ENCODE measurements around the gene RIN3. TPM values are rescaled to one million over a fixed set of nuclear protein-coding genes. Genes with fewer than 3 reads are reported as not detected.

RIN3 gene
- total RNA-seq, 1 experiment from 2014 or later = 2.4 TPM

DNA sequence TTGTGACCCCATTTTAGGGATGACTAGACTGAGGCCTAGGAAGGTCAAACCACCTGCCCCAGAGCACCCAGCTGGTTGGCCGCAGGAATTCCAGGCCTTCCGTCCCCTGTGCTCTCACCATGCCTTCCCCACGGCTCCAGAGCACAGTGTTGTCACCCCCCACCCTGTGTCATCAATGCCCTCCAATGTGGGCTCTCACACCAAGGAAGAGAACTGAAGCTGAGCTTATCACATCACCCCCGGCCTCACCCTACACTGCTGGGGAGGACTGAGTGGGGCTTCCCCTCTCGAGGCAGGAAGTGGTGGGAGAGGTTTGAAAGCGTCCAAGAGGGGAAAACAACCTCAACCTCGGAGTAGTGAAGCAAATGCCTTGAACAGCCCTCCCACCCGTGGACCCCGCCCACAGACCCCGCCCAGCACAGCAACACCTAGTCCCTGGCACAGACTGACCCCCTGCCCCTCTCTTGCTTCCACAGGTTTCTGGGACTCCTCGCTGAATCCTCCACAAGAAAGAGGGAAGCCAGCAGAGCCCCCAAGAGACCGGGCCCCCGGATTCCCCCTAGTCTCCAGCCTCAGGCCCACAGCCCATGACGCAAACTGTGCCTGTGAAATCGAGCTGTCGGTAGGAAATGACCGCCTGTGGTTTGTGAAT lies 137.7 kb downstream of the RIN3 start:
- POLR2A ChIA-PET (ENCODE audit: low non-redundant PET) = no interaction called here
- H3K27me3 ChIP-seq (replicated peaks; ENCODE audit: insufficient read depth, low read depth, low read length, poor library complexity) = no peaks in the 10 kb centered on the region
- no peak overlapping the region for H3K4me3 ChIP-seq (ENCODE audit: low read depth, low read length, poor library complexity, severe bottlenecking)
- no peak for DNase-seq (ENCODE audit: low spot score)
- H3K9me3 ChIP-seq (ENCODE audit: low read depth, low read length, poor library complexity, severe bottlenecking) = no peaks in the 10 kb centered on the region
- intact Hi-C loops (cut with micrococcal nuclease; ENCODE audit: unreplicated experiment) = no loop called here
- H3K27ac ChIP-seq (ENCODE audit: low read depth, low read length, poor library complexity, severe bottlenecking) = no peak overlapping the region
- H3K4me1 ChIP-seq (ENCODE audit: insufficient read depth, low read length, poor library complexity, severe bottlenecking) = no peaks in the 10 kb centered on the region
- TF ChIP-seq, protein P1, sequence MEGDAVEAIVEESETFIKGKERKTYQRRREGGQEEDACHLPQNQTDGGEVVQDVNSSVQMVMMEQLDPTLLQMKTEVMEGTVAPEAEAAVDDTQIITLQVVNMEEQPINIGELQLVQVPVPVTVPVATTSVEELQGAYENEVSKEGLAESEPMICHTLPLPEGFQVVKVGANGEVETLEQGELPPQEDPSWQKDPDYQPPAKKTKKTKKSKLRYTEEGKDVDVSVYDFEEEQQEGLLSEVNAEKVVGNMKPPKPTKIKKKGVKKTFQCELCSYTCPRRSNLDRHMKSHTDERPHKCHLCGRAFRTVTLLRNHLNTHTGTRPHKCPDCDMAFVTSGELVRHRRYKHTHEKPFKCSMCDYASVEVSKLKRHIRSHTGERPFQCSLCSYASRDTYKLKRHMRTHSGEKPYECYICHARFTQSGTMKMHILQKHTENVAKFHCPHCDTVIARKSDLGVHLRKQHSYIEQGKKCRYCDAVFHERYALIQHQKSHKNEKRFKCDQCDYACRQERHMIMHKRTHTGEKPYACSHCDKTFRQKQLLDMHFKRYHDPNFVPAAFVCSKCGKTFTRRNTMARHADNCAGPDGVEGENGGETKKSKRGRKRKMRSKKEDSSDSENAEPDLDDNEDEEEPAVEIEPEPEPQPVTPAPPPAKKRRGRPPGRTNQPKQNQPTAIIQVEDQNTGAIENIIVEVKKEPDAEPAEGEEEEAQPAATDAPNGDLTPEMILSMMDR (conservative IDR thresholded peaks at IDR 0.05; ENCODE audit: low read depth, low read length) = no peak
- TF ChIP-seq EZH2 (IDR thresholded peaks at IDR 0.05; ENCODE audit: borderline replicate concordance, low read depth, low read length, poor library complexity, severe bottlenecking) = no peak
- H3K36me3 ChIP-seq (ENCODE audit: insufficient read depth, low read length, poor library complexity, severe bottlenecking) = no peaks in the 10 kb centered on the region
- BruUV-seq (replicated peaks) = no TSS peak
- CTCF ChIA-PET = no interaction called here

DNA sequence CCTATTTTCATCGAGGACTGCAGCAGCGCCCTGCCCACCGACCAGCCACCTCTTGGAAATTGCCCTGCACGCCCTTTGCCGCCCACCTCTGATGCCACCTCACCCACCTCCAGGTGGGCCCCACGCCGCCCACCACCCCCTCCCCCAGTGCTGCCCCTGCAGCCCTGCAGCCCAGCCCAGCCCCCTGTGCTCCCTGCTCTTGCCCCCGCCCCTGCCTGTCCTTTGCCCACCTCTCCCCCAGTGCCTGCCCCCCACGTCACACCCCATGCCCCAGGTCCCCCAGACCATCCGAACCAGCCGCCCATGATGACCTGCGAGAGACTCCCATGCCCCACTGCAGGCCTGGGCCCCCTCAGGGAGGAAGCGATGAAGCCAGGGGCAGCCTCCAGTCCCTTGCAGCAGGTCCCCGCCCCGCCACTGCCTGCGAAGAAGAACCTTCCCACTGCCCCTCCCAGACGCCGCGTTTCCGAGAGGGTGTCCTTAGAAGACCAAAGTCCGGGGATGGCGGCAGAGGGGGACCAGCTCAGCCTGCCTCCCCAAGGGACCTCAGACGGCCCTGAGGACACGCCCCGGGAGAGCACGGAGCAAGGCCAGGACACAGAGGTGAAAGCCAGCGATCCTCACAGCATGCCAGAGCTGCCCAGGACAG lies 138.3 kb downstream of the RIN3 start:
- no TSS peak for BruUV-seq (replicated peaks)
- no peak for DNase-seq (ENCODE audit: low spot score)
- no peak for TF ChIP-seq EZH2 (IDR thresholded peaks at IDR 0.05; ENCODE audit: borderline replicate concordance, low read depth, low read length, poor library complexity, severe bottlenecking)
- TF ChIP-seq, protein P1 (conservative IDR thresholded peaks at IDR 0.05; ENCODE audit: low read depth, low read length) = no peak
- no peaks in the 10 kb centered on the region for H3K4me1 ChIP-seq (ENCODE audit: insufficient read depth, low read length, poor library complexity, severe bottlenecking)
- no peaks in the 10 kb centered on the region for H3K9me3 ChIP-seq (ENCODE audit: low read depth, low read length, poor library complexity, severe bottlenecking)
- H3K4me3 ChIP-seq (ENCODE audit: low read depth, low read length, poor library complexity, severe bottlenecking) = no peak overlapping the region
- CTCF ChIA-PET = no interaction called here
- no peak overlapping the region for H3K27ac ChIP-seq (ENCODE audit: low read depth, low read length, poor library complexity, severe bottlenecking)
- no peaks in the 10 kb centered on the region for H3K27me3 ChIP-seq (replicated peaks; ENCODE audit: insufficient read depth, low read depth, low read length, poor library complexity)
- intact Hi-C loops (cut with micrococcal nuclease; ENCODE audit: unreplicated experiment) = no loop called here
- H3K36me3 ChIP-seq (ENCODE audit: insufficient read depth, low read length, poor library complexity, severe bottlenecking) = no peaks in the 10 kb centered on the region
- POLR2A ChIA-PET (ENCODE audit: low non-redundant PET) = no interaction called here

DNA sequence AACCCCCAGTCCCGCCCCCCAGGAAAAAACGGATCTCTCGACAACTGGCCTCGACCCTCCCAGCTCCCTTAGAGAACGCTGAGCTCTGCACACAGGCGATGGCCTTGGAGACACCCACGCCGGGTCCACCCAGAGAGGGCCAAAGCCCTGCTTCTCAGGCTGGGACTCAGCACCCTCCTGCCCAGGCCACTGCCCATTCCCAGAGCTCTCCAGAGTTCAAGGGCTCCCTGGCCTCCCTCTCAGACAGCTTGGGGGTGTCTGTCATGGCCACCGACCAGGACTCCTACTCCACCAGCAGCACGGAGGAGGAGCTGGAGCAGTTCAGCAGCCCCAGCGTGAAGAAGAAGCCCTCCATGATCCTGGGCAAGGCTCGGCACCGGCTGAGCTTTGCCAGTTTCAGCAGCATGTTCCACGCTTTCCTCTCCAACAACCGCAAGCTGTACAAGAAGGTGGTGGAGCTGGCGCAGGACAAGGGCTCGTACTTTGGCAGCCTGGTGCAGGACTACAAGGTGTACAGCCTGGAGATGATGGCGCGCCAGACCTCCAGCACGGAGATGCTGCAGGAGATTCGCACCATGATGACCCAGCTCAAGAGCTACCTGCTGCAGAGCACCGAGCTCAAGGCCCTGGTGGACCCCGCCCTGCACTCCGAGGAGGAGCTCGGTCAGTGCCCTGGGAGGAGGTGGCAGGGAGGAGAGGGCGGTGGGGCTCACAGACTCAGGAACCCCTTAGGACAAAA lies 139.0 kb downstream of the RIN3 start:
- DNase-seq (ENCODE audit: low spot score) = no peak
- BruUV-seq (replicated peaks) = no TSS peak
- TF ChIP-seq, protein P1 (conservative IDR thresholded peaks at IDR 0.05; ENCODE audit: low read depth, low read length) = no peak
- no peak for TF ChIP-seq EZH2 (IDR thresholded peaks at IDR 0.05; ENCODE audit: borderline replicate concordance, low read depth, low read length, poor library complexity, severe bottlenecking)

More for the DNA sequence above, 139.0 kb downstream of the RIN3 start:
- Histone ChIP-seq H3K27me3 (replicated peaks; ENCODE audit: insufficient read depth, low read depth, low read length, poor library complexity) (no peaks in the 10 kb centered on the region), H3K36me3 (ENCODE audit: insufficient read depth, low read length, poor library complexity, severe bottlenecking) (no peaks in the 10 kb centered on the region), H3K27ac (ENCODE audit: low read depth, low read length, poor library complexity, severe bottlenecking) (no peak overlapping the region), H3K9me3 (ENCODE audit: low read depth, low read length, poor library complexity, severe bottlenecking) (no peaks in the 10 kb centered on the region), H3K4me3 (ENCODE audit: low read depth, low read length, poor library complexity, severe bottlenecking) (no peak overlapping the region), H3K4me1 (ENCODE audit: insufficient read depth, low read length, poor library complexity, severe bottlenecking) (no peaks in the 10 kb centered on the region)
- CTCF ChIA-PET = no interaction called here
- POLR2A ChIA-PET (ENCODE audit: low non-redundant PET) = no interaction called here
- intact Hi-C loops (cut with micrococcal nuclease; ENCODE audit: unreplicated experiment) = no loop called here
